Nephron progenitor cell (in vitro differentiated cells): ENCODE measurements around the gene SH3PXD2A.
A peak's percentile ranks its signal among the peaks of the same experiment; 100 is the strongest.

ENCODE experiments used
- DNase-seq: peaks from one replicate; pipeline ENCODE4 v3.0.0; 2021
- H3K27ac Mint-ChIP-seq: 2 replicates; pipeline ENCODE4 v1.8.0; 2021; ENCODE audit warnings: mild to moderate bottlenecking, moderate library complexity, mixed read lengths
- H3K27me3 Mint-ChIP-seq: 2 replicates; pipeline ENCODE4 v1.8.0; 2021; ENCODE audit warnings: mild to moderate bottlenecking, low read depth, mixed read lengths; ENCODE audit not compliant: poor library complexity
- H3K36me3 Mint-ChIP-seq: 2 replicates; pipeline ENCODE4 v1.8.0; 2021; ENCODE audit warnings: low read depth, mixed read lengths
- H3K4me1 Mint-ChIP-seq: 2 replicates; pipeline ENCODE4 v1.8.0; 2021; ENCODE audit warnings: mixed read lengths
- H3K4me3 Mint-ChIP-seq: 2 replicates; pipeline ENCODE4 v1.8.0; 2021; ENCODE audit warnings: mild to moderate bottlenecking, moderate library complexity, mixed read lengths
- H3K9me3 Mint-ChIP-seq: 2 replicates; pipeline ENCODE4 v1.8.0; 2021; ENCODE audit warnings: mild to moderate bottlenecking, moderate library complexity, mixed read lengths
- CTCF ChIP-seq: fragments of 200-600 bp; sonication (generic); IDR thresholded peaks from 2 replicates; pipeline ENCODE4 v1.5.0; 2021; ENCODE audit warnings: antibody characterized with exemption

SH3PXD2A gene

GRCh38 chr10:103600325-103600724 lies 255.1 kb downstream of the SH3PXD2A start:
- Mint-ChIP-seq H3K4me3 (no peak overlapping the region), H3K4me1 (peaks cover 40% of the 10 kb centered on the region), H3K27ac (no peak overlapping the region), H3K9me3 (no peaks in the 10 kb centered on the region), H3K36me3 (peaks cover 37% of the 10 kb centered on the region), H3K27me3 (peaks cover 10% of the 10 kb centered on the region)
- no peak for DNase-seq
- TF ChIP-seq CTCF, result no peak

GRCh38 chr10:103599907-103600306 lies 255.5 kb downstream of the SH3PXD2A start:
- H3K27me3 Mint-ChIP-seq, result peaks cover 10% of the 10 kb centered on the region
- H3K4me1 Mint-ChIP-seq, result peaks cover 40% of the 10 kb centered on the region
- no peak overlapping the region for H3K27ac Mint-ChIP-seq

GRCh38 chr10:103599211-103599610 lies 256.2 kb downstream of the SH3PXD2A start:
- Mint-ChIP-seq H3K4me3 (no peak overlapping the region), H3K4me1 (peaks cover 45% of the 10 kb centered on the region), H3K9me3 (no peaks in the 10 kb centered on the region), H3K27me3 (peaks cover 10% of the 10 kb centered on the region), H3K27ac (no peak overlapping the region), H3K36me3 (peaks cover 27% of the 10 kb centered on the region)
- DNase-seq, result no peak
- TF ChIP-seq CTCF, result no peak

More at GRCh38 chr10:103599907-103600306, 255.5 kb downstream of the SH3PXD2A start:
- Mint-ChIP-seq H3K4me3 (no peak overlapping the region), H3K36me3 (peaks cover 34% of the 10 kb centered on the region), H3K9me3 (no peaks in the 10 kb centered on the region)
- no peak for TF ChIP-seq CTCF
- no peak for DNase-seq

- Mint-ChIP-seq H3K27me3 (peaks cover 7% of the 10 kb centered on the region), H3K27ac (no peak overlapping the region), H3K9me3 (no peaks in the 10 kb centered on the region), H3K4me3 (no peak overlapping the region), H3K36me3 (peaks cover 22% of the 10 kb centered on the region), H3K4me1 (peaks cover 48% of the 10 kb centered on the region)
- peak; percentile 55 for TF ChIP-seq CTCF
- peak; percentile 72 for DNase-seq
These were observed 256.7 kb downstream of the SH3PXD2A start for GRCh38 chr10:103598654-103599115.

- Mint-ChIP-seq H3K4me3 (no peak overlapping the region), H3K36me3 (peaks cover 8% of the 10 kb centered on the region), H3K9me3 (no peaks in the 10 kb centered on the region), H3K4me1 (peaks cover 42% of the 10 kb centered on the region), H3K27me3 (peaks cover 7% of the 10 kb centered on the region), H3K27ac (no peak overlapping the region)
- DNase-seq, result no peak
- no peak for TF ChIP-seq CTCF
These were observed 258.4 kb downstream of the SH3PXD2A start for GRCh38 chr10:103597003-103597402.

- Mint-ChIP-seq H3K27ac (no peak overlapping the region), H3K4me1 (peaks cover 42% of the 10 kb centered on the region), H3K36me3 (peaks cover 5% of the 10 kb centered on the region), H3K4me3 (no peak overlapping the region), H3K27me3 (peaks cover 7% of the 10 kb centered on the region), H3K9me3 (no peaks in the 10 kb centered on the region)
- no peak for TF ChIP-seq CTCF
- no peak for DNase-seq
These were observed 259.2 kb downstream of the SH3PXD2A start for GRCh38 chr10:103595933-103596726.
